HepG2 (cell line): ENCODE measurements around the gene MITF. TPM values are rescaled to one million over a fixed set of nuclear protein-coding genes. Genes with fewer than 3 reads are reported as not detected.

Source experiments
- ATAC-seq: fragments of 200-7000 bp; cut with Tn5 transposase; 3 replicates; pipeline ENCODE4 v1.9.1; 2020; ENCODE audit warnings: mild to moderate bottlenecking, moderate library complexity
- BruUV-seq: library from RNA; stranded (reverse); fragments of 400-500 nt; replicated peaks from 2 replicates; lab custom pipeline; 2021; lab: Mats Ljungman, UMichigan
- CTCF ChIA-PET: fragments of 300-600 bp; formaldehyde crosslinking; extraction: SDS; loops from one replicate; lab custom pipeline; 2021; ENCODE audit warnings: low total read pairs, inconsistent platforms, low intra/inter-chr PET ratio; lab: Yijun Ruan, JAX
- POLR2A ChIA-PET: fragments of 350-600 bp; sonication (Branson Sonifier 250); formaldehyde crosslinking; loops from one replicate; lab custom pipeline; 2020; ENCODE audit warnings: antibody characterized with exemption, inconsistent platforms; lab: Yijun Ruan, JAX
- DNase-seq: peaks from one replicate; pipeline ENCODE4 v3.0.0-alpha.2; 2015; ENCODE audit warnings: low spot score
- FAIRE-seq: peaks from 3 replicates; lab custom pipeline; 2011; peaks lifted over from hg19 to GRCh38; lab: Jason Lieb, UNC
- H2AFZ ChIP-seq: one replicate; pipeline ENCODE4 v1.6.1; 2011; ENCODE audit warnings: low read length, inconsistent platforms
- H3K27ac ChIP-seq: fragments of 300-600 bp; 3 replicates; pipeline ENCODE4 v1.8.0; 2011; ENCODE audit warnings: mixed run types, mild to moderate bottlenecking, mixed read lengths, low read length, inconsistent platforms; ENCODE audit not compliant: insufficient read depth; ENCODE audit errors: extremely low read length
- H3K27me3 ChIP-seq, 2 experiments: fragments of 200-600 bp in 1 of 2; 2 replicates in 1 of 2; 3 replicates in 1 of 2; pipeline versions ENCODE4 v1.6.0 to v1.8.0; 2011; ENCODE audit warnings: low read length in 2 of 2, mild to moderate bottlenecking in 2 of 2, moderate library complexity in 2 of 2, inconsistent platforms in 1 of 2; ENCODE audit not compliant: insufficient read depth in 2 of 2, control insufficient read depth in 1 of 2
- H3K36me3 ChIP-seq, 2 experiments: fragments of 200-600 bp in 1 of 2; replicated peaks in 1 of 2; 2 replicates in 1 of 2; 3 replicates in 1 of 2; pipeline versions ENCODE4 v1.5.1 to v1.8.0; 2011; ENCODE audit warnings: low read length in 2 of 2, inconsistent platforms in 1 of 2; ENCODE audit not compliant: insufficient read depth in 2 of 2, control insufficient read depth in 1 of 2
- H3K4me1 ChIP-seq: 2 replicates; pipeline ENCODE4 v1.5.1; 2012; ENCODE audit warnings: low read length, inconsistent platforms; ENCODE audit not compliant: insufficient read depth
- H3K4me2 ChIP-seq: 2 replicates; pipeline ENCODE4 v1.6.0; 2011; ENCODE audit warnings: low read depth, low read length, inconsistent platforms
- H3K4me3 ChIP-seq, 3 experiments: fragments of 200-600 bp in 1 of 3; sonication (generic), shearing (Covaris generic) in 1 of 3; replicated peaks in 1 of 3; 2 replicates each; pipeline ENCODE4 v1.5.1; 2011 to 2016; ENCODE audit warnings: low read length in 3 of 3, inconsistent platforms in 2 of 3, low read depth in 2 of 3, mild to moderate bottlenecking in 2 of 3, control low read depth in 1 of 3, mixed read lengths in 1 of 3; ENCODE audit not compliant: insufficient read depth in 1 of 3
- H3K79me2 ChIP-seq: one replicate; pipeline ENCODE4 v1.6.1; 2011; ENCODE audit warnings: low read length, inconsistent platforms; ENCODE audit not compliant: insufficient read depth
- H3K9ac ChIP-seq: 2 replicates; pipeline ENCODE4 v1.6.0; 2011; ENCODE audit warnings: mild to moderate bottlenecking, low read depth, low read length, inconsistent platforms; ENCODE audit not compliant: insufficient read depth
- H3K9me3 ChIP-seq: 2 replicates; pipeline ENCODE4 v1.5.1; 2012; ENCODE audit warnings: mild to moderate bottlenecking, low read length
- H4K20me1 ChIP-seq: 2 replicates; pipeline ENCODE4 v1.6.0; 2011; ENCODE audit warnings: inconsistent platforms, mild to moderate bottlenecking, low read length, moderate library complexity; ENCODE audit not compliant: insufficient read depth
- FOXA1 ChIP-seq, 2 experiments: fragments of 450-650 bp in 1 of 2; sonication (generic) in 1 of 2; formaldehyde crosslinking in 1 of 2; IDR thresholded peaks; 2 replicates each; pipeline versions ENCODE4 v1.4.0 to v1.6.1; 2016 to 2020; ENCODE audit warnings: missing genetic modification reagents in 1 of 2
- FOXC1 ChIP-seq: sonication (generic); formaldehyde crosslinking; IDR thresholded peaks from 2 replicates; pipeline ENCODE4 v1.8.0; 2022; ENCODE audit warnings: mild to moderate bottlenecking, missing genetic modification reagents, borderline replicate concordance
- HNF1A ChIP-seq, 2 experiments: sonication (generic) in 1 of 2; formaldehyde crosslinking in 1 of 2; IDR thresholded peaks; 2 replicates each; pipeline versions ENCODE4 v1.4.0 to v1.6.1; 2016 to 2020; ENCODE audit warnings: borderline replicate concordance in 1 of 2, low read depth in 1 of 2, mild to moderate bottlenecking in 1 of 2, missing genetic modification reagents in 1 of 2
- ZSCAN29 ChIP-seq: sonication (generic); formaldehyde crosslinking; conservative IDR thresholded peaks from 2 replicates; pipeline ENCODE4 v1.4.0; 2020; ENCODE audit warnings: mild to moderate bottlenecking, missing genetic modification reagents
- in situ Hi-C: cut with HindIII; loops from 2 replicates; pipeline ENCODE4 v1.10.0; 2017; ENCODE audit warnings: low pct_unique_long_range_greater_than_20kb; ENCODE audit not compliant: extremely low pct_ligation_motif_present
- intact Hi-C: fragments of 100-400 bp; cut with micrococcal nuclease; formaldehyde crosslinking; loops from one replicate; pipeline ENCODE4 v1.10.0; 2022; ENCODE audit not compliant: unreplicated experiment
- polyA plus RNA-seq, 8 experiments: library from polyadenylated mRNA; depleted of rRNA in 3 of 8; stranded (reverse) in 7 of 8; unstranded in 1 of 8; fragments of >200 nt; fragmentation: Illumina TruSeq in 4 of 8; extraction: Trizol in 4 of 8; gene quantifications; 2 replicates each; pipeline versions ENCODE4 v1.2.1 to v1.2.3, GENCODE V29; 2011 to 2016; ENCODE audit warnings: low read depth in 4 of 8, missing spikeins in 1 of 8, mixed read lengths in 1 of 8; ENCODE audit not compliant: insufficient read depth in 1 of 8
- total RNA-seq, 5 experiments: library from RNA; depleted of rRNA; stranded (reverse); fragments of >200 nt; fragmentation: Illumina TruSeq; extraction: Trizol; gene quantifications; 2 replicates each; pipeline ENCODE4 v1.2.3, GENCODE V29; 2016; ENCODE audit warnings: low read depth in 1 of 5

The MITF gene
- total and polyA plus RNA-seq, 2 of the 13 experiments (the other 11 are each of a cell fraction or from before 2014, with no cell fraction given): 0.12 to 0.38 TPM

GRCh38 chr3:69831737-69832136, 92.5 kb downstream of the MITF start (continued):
- TF ChIP-seq HNF1A (IDR thresholded peaks at IDR 0.05; ENCODE audit: low read depth) (no peak), HNF1A (CRISPR knock-in tag; IDR thresholded peaks at IDR 0.05; ENCODE audit: borderline replicate concordance) (no peak), FOXC1 (CRISPR knock-in tag) (no peak)
- TF ChIP-seq, all 625 proteins: peak for 0

- in situ Hi-C loops (no loop called here), intact Hi-C loops (no loop called here)
- H3K9me3 ChIP-seq: no peaks in the 10 kb centered on the region; the same call in 1 of the 2 replicates
- H3K79me2 ChIP-seq: no peaks in the 10 kb centered on the region
- H3K36me3 ChIP-seq: no peaks in the 10 kb centered on the region
- CTCF ChIA-PET: no interaction called here
- H3K4me2 ChIP-seq: no peak overlapping the region
- no peaks in the 10 kb centered on the region for H4K20me1 ChIP-seq
- H3K4me3 ChIP-seq: no peak overlapping the region
- FAIRE-seq (no peak), DNase-seq (no peak), ATAC-seq (no peak)
- H3K9ac ChIP-seq: no peak overlapping the region
- no peak overlapping the region for H3K27ac ChIP-seq
- 0 out of 2 replicates have a peak, but pooled peaks have one; percentile 22 for TF ChIP-seq FOXA1 (IDR thresholded peaks at IDR 0.05)
- TF ChIP-seq FOXA1 (CRISPR knock-in tag; IDR thresholded peaks at IDR 0.05): no peak
- TF ChIP-seq ZSCAN29: no peak
- no peaks in the 10 kb centered on the region for H3K4me1 ChIP-seq
- H3K27me3 ChIP-seq: no peaks in the 10 kb centered on the region
- POLR2A ChIA-PET: no interaction called here
- no TSS peak for BruUV-seq
- H2AFZ ChIP-seq: no peak overlapping the region
Observed at GRCh38 chr3:69833591-69833990, 94.3 kb downstream of the MITF start.
